ENCODE data around the gene LRBA. TPM values are rescaled to one million over a fixed set of nuclear protein-coding genes. Genes with fewer than 3 reads are reported as not detected.

Gene LRBA
- total and polyA plus RNA-seq, 4 donors = 18.8 to 56.4 (median 33.8) TPM

GRCh38 chr4:150582146-150582872 is 432.8 kb downstream of the LRBA start, which contains the start of gene MAB21L2:
MAB21L2 (plus strand) TSS chr4:150582151; CDS start chr4:150583030, 879 bp downstream.
- H3K4me3 ChIP-seq (ENCODE audit: low read depth, low read length) = peak within 1 kb of the TSS; percentile 53
- H3K27ac ChIP-seq (ENCODE audit: low read depth, low read length) = peak within 1 kb of the TSS; percentile 42
- no peaks in the 10 kb centered on the region for H3K36me3 ChIP-seq (ENCODE audit: control insufficient read depth, insufficient read depth, low read length)
- H3K9me3 ChIP-seq (ENCODE audit: control insufficient read depth, insufficient read depth, low read length) = no peaks in the 10 kb centered on the region
- WGBS (ENCODE audit: insufficient coverage) = 4% methylated on average over 3 of the region's 27 CpGs
- H3K4me1 ChIP-seq (ENCODE audit: control insufficient read depth, insufficient read depth, low read length) = peaks cover 34% of the 10 kb centered on the region
- DNase-seq (ENCODE audit: low read depth in 4 of 6, low spot score in 6 of 6) = peak in 3 of 6 donors; percentile 43 to 92 (median 65)
- H3K27me3 ChIP-seq (ENCODE audit: control insufficient read depth, insufficient read depth, low read length) = peaks cover 75% of the 10 kb centered on the region

GRCh38 chr4:150581641-150582051 is 433.4 kb downstream of the LRBA start:
- no peaks in the 10 kb centered on the region for H3K9me3 ChIP-seq (ENCODE audit: control insufficient read depth, insufficient read depth, low read length)
- H3K4me3 ChIP-seq (ENCODE audit: low read depth, low read length) = peak overlapping the region; percentile 14
- peak in 5 of 6 donors; percentile 65 to 99 (median 83) for DNase-seq (ENCODE audit: low read depth in 4 of 6, low spot score in 6 of 6)
- WGBS (ENCODE audit: insufficient coverage) = 5% methylated on average over 5 of the region's 13 CpGs
- no peaks in the 10 kb centered on the region for H3K36me3 ChIP-seq (ENCODE audit: control insufficient read depth, insufficient read depth, low read length)
- H3K4me1 ChIP-seq (ENCODE audit: control insufficient read depth, insufficient read depth, low read length) = peaks cover 34% of the 10 kb centered on the region
- no peak overlapping the region for H3K27ac ChIP-seq (ENCODE audit: low read depth, low read length)
- H3K27me3 ChIP-seq (ENCODE audit: control insufficient read depth, insufficient read depth, low read length) = peaks cover 75% of the 10 kb centered on the region

GRCh38 chr4:150581056-150581605 is 434.0 kb downstream of the LRBA start:
- Histone ChIP-seq H3K27me3 (ENCODE audit: control insufficient read depth, insufficient read depth, low read length) (peaks cover 72% of the 10 kb centered on the region), H3K27ac (ENCODE audit: low read depth, low read length) (no peak overlapping the region), H3K4me3 (ENCODE audit: low read depth, low read length) (peak overlapping the region; percentile 14), H3K4me1 (ENCODE audit: control insufficient read depth, insufficient read depth, low read length) (peaks cover 34% of the 10 kb centered on the region), H3K9me3 (ENCODE audit: control insufficient read depth, insufficient read depth, low read length) (no peaks in the 10 kb centered on the region), H3K36me3 (ENCODE audit: control insufficient read depth, insufficient read depth, low read length) (no peaks in the 10 kb centered on the region)
- no CpG with 5 or more reads among the region's 7 CpGs for WGBS (ENCODE audit: insufficient coverage)
- no peak for DNase-seq (ENCODE audit: low read depth in 4 of 6, low spot score in 6 of 6)

- Histone ChIP-seq H3K4me3 (ENCODE audit: low read depth, low read length) (peak overlapping the region; percentile 44), H3K36me3 (ENCODE audit: control insufficient read depth, insufficient read depth, low read length) (no peaks in the 10 kb centered on the region), H3K27ac (ENCODE audit: low read depth, low read length) (no peak overlapping the region), H3K27me3 (ENCODE audit: control insufficient read depth, insufficient read depth, low read length) (peaks cover 67% of the 10 kb centered on the region), H3K4me1 (ENCODE audit: control insufficient read depth, insufficient read depth, low read length) (peaks cover 34% of the 10 kb centered on the region), H3K9me3 (ENCODE audit: control insufficient read depth, insufficient read depth, low read length) (no peaks in the 10 kb centered on the region)
- WGBS (ENCODE audit: insufficient coverage) = 39% methylated on average over 6 of the region's 9 CpGs
- peak in 2 of 6 donors; percentile 61 to 74 for DNase-seq (ENCODE audit: low read depth in 4 of 6, low spot score in 6 of 6)
Observed at GRCh38 chr4:150580306-150580705, 434.8 kb downstream of the LRBA start.

- H3K4me3 ChIP-seq (ENCODE audit: low read depth, low read length) = peak overlapping the region; percentile 44
- H3K9me3 ChIP-seq (ENCODE audit: control insufficient read depth, insufficient read depth, low read length) = no peaks in the 10 kb centered on the region
- DNase-seq (ENCODE audit: low read depth in 4 of 6, low spot score in 6 of 6) = peak in 2 of 6 donors; percentile 65 to 73
- H3K4me1 ChIP-seq (ENCODE audit: control insufficient read depth, insufficient read depth, low read length) = peaks cover 34% of the 10 kb centered on the region
- 2% methylated on average over 59 of the region's 66 CpGs for WGBS (ENCODE audit: insufficient coverage)
- no peaks in the 10 kb centered on the region for H3K36me3 ChIP-seq (ENCODE audit: control insufficient read depth, insufficient read depth, low read length)
- peak overlapping the region; percentile 10 for H3K27ac ChIP-seq (ENCODE audit: low read depth, low read length)
- peaks cover 66% of the 10 kb centered on the region for H3K27me3 ChIP-seq (ENCODE audit: control insufficient read depth, insufficient read depth, low read length)
Observed at GRCh38 chr4:150579551-150580234, 435.4 kb downstream of the LRBA start.

- Histone ChIP-seq H3K4me1 (ENCODE audit: control insufficient read depth, insufficient read depth, low read length) (peaks cover 33% of the 10 kb centered on the region), H3K36me3 (ENCODE audit: control insufficient read depth, insufficient read depth, low read length) (no peaks in the 10 kb centered on the region), H3K4me3 (ENCODE audit: low read depth, low read length) (peak overlapping the region; percentile 44), H3K9me3 (ENCODE audit: control insufficient read depth, insufficient read depth, low read length) (no peaks in the 10 kb centered on the region), H3K27ac (ENCODE audit: low read depth, low read length) (no peak overlapping the region), H3K27me3 (ENCODE audit: control insufficient read depth, insufficient read depth, low read length) (peaks cover 58% of the 10 kb centered on the region)
- peak in 2 of 6 donors; percentile 51 to 91 for DNase-seq (ENCODE audit: low read depth in 4 of 6, low spot score in 6 of 6)
- WGBS (ENCODE audit: insufficient coverage) = 0% methylated on average over 1 of the region's 12 CpGs
Observed at GRCh38 chr4:150578745-150579501, 436.2 kb downstream of the LRBA start.

GRCh38 chr4:150577796-150578195 is 437.3 kb downstream of the LRBA start:
- Histone ChIP-seq H3K36me3 (ENCODE audit: control insufficient read depth, insufficient read depth, low read length) (no peaks in the 10 kb centered on the region), H3K27me3 (ENCODE audit: control insufficient read depth, insufficient read depth, low read length) (peaks cover 47% of the 10 kb centered on the region), H3K4me3 (ENCODE audit: low read depth, low read length) (no peak overlapping the region), H3K4me1 (ENCODE audit: control insufficient read depth, insufficient read depth, low read length) (peaks cover 22% of the 10 kb centered on the region), H3K27ac (ENCODE audit: low read depth, low read length) (no peak overlapping the region), H3K9me3 (ENCODE audit: control insufficient read depth, insufficient read depth, low read length) (no peaks in the 10 kb centered on the region)
- peak in 2 of 6 donors; percentile 11 to 78 for DNase-seq (ENCODE audit: low read depth in 4 of 6, low spot score in 6 of 6)
- no CpG with 5 or more reads among the region's 1 CpG for WGBS (ENCODE audit: insufficient coverage)

GRCh38 chr4:150574678-150575077 is 440.4 kb downstream of the LRBA start:
- Histone ChIP-seq H3K27ac (ENCODE audit: low read depth, low read length) (no peak overlapping the region), H3K36me3 (ENCODE audit: control insufficient read depth, insufficient read depth, low read length) (no peaks in the 10 kb centered on the region), H3K9me3 (ENCODE audit: control insufficient read depth, insufficient read depth, low read length) (no peaks in the 10 kb centered on the region), H3K4me1 (ENCODE audit: control insufficient read depth, insufficient read depth, low read length) (peaks cover 7% of the 10 kb centered on the region), H3K27me3 (ENCODE audit: control insufficient read depth, insufficient read depth, low read length) (peaks cover 17% of the 10 kb centered on the region), H3K4me3 (ENCODE audit: low read depth, low read length) (no peak overlapping the region)
- no CpG with 5 or more reads among the region's 3 CpGs for WGBS (ENCODE audit: insufficient coverage)
- peak in 1 of 6 donors; percentile 21 for DNase-seq (ENCODE audit: low read depth in 4 of 6, low spot score in 6 of 6)

GRCh38 chr4:150573534-150573933 is 441.6 kb downstream of the LRBA start:
- H3K27me3 ChIP-seq (ENCODE audit: control insufficient read depth, insufficient read depth, low read length) = peaks cover 6% of the 10 kb centered on the region
- H3K36me3 ChIP-seq (ENCODE audit: control insufficient read depth, insufficient read depth, low read length) = no peaks in the 10 kb centered on the region
- no peak overlapping the region for H3K27ac ChIP-seq (ENCODE audit: low read depth, low read length)
- H3K9me3 ChIP-seq (ENCODE audit: control insufficient read depth, insufficient read depth, low read length) = no peaks in the 10 kb centered on the region
- H3K4me3 ChIP-seq (ENCODE audit: low read depth, low read length) = no peak overlapping the region
- no CpG with 5 or more reads among the region's 1 CpG for WGBS (ENCODE audit: insufficient coverage)
- no peak for DNase-seq (ENCODE audit: low read depth in 4 of 6, low spot score in 6 of 6)
- no peaks in the 10 kb centered on the region for H3K4me1 ChIP-seq (ENCODE audit: control insufficient read depth, insufficient read depth, low read length)
